Stomach (tissue), 9 donors: ENCODE results near the gene OSM. TPM values are rescaled to one million over a fixed set of nuclear protein-coding genes. Genes with fewer than 3 reads are reported as not detected.

Experiments
- DNase-seq, 2 donors: peaks; one replicate each; pipeline versions ENCODE4 v3.0.0 to v3.0.0-alpha.2; 2013 to 2019
- H3K27ac ChIP-seq, 5 donors: fragments of 200-600 bp in 4 of 5; sonication (generic) in 4 of 5; one replicate each; pipeline ENCODE4 v1.5.1; 2013 to 2019; ENCODE audit warnings: mild to moderate bottlenecking in 1 of 5, moderate library complexity in 1 of 5
- H3K27me3 ChIP-seq, 3 donors: fragments of 200-600 bp; sonication (generic); one replicate each; pipeline ENCODE4 v1.5.1; 2017 to 2019; ENCODE audit warnings: mixed run types in 1 of 3
- H3K36me3 ChIP-seq, 4 donors: fragments of 200-600 bp; sonication (generic); 1 replicate in 3 of 4; 2 replicates in 1 of 4; pipeline ENCODE4 v1.5.1; 2016 to 2019
- H3K4me1 ChIP-seq, 4 donors: fragments of 200-600 bp; sonication (generic); one replicate each; pipeline ENCODE4 v1.5.1; 2016 to 2019
- H3K4me3 ChIP-seq, 4 donors: fragments of 200-600 bp; sonication (generic) in 3 of 4; one replicate each; pipeline ENCODE4 v1.5.1; 2016 to 2019; ENCODE audit warnings: mild to moderate bottlenecking in 1 of 4
- H3K9me3 ChIP-seq, 4 donors: fragments of 200-600 bp; sonication (generic); one replicate each; pipeline ENCODE4 v1.5.1; 2016 to 2019
- CTCF ChIP-seq, 7 experiments: fragments of 450-650 bp in 4 of 7; fragments of 200-600 bp in 3 of 7; sonication (generic) in 3 of 7; IDR thresholded peaks; one replicate each; pipeline ENCODE4 v1.5.1; 2016 to 2019; ENCODE audit warnings: antibody characterized with exemption in 7 of 7, control low read depth in 2 of 7, mild to moderate bottlenecking in 1 of 7
- EP300 ChIP-seq: sonication (generic); formaldehyde crosslinking; IDR thresholded peaks from one replicate; pipeline ENCODE4 v1.6.1; 2017; ENCODE audit warnings: antibody characterized with exemption
- POLR2A ChIP-seq, 4 donors: fragments of 450-650 bp; IDR thresholded peaks; one replicate each; pipeline ENCODE4 v1.6.1; 2016; ENCODE audit warnings: antibody characterized with exemption in 4 of 4, control low read depth in 2 of 4, mild to moderate bottlenecking in 1 of 4, moderate library complexity in 1 of 4
- POLR2AphosphoS5 ChIP-seq, 3 donors: sonication (generic); formaldehyde crosslinking; IDR thresholded peaks; one replicate each; pipeline ENCODE4 v1.6.1; 2016; ENCODE audit warnings: antibody characterized with exemption in 3 of 3
- WGBS, 5 donors: extraction: QIAGEN DNeasy Blood & Tissue Kit in 3 of 5; methylation state at CpG; one replicate each; pipeline versions ENCODE4 v1.1.5 to v1.1.7; 2013 to 2018; 5-methylcytosine and 5-hydroxymethylcytosine counted together
- intact Hi-C: fragments of 100-400 bp; cut with DNase I; formaldehyde crosslinking; loops from one replicate; pipeline ENCODE4 v1.15.1; 2023; ENCODE audit warnings: low total_unique reads
- polyA plus RNA-seq, 3 donors: library from polyadenylated mRNA; stranded (reverse); fragments of 200-250 nt; gene quantifications; one replicate each; pipeline ENCODE4 v1.2.3, GENCODE V29; 2013
- total RNA-seq, 5 donors: library from RNA; depleted of rRNA; stranded (reverse); fragments of >200 nt; gene quantifications; one replicate each; pipeline versions ENCODE4 v1.1.0 to v1.2.3, GENCODE V29; 2014 to 2016
- donor health status: healthy with polysubstance abuse.
- donor health status: Bipolar disorder and iron deficiency.
- donor health status: healthy.

Gene OSM
- total and polyA plus RNA-seq, 8 donors: 0.33 to 22.7 (median 1.2) TPM; not detected in 4

- H3K27ac ChIP-seq: no peak overlapping the region
- H3K27me3 ChIP-seq: peaks cover 0 to 51% (median 15%) of the 10 kb centered on the region in 3 donors
- H3K9me3 ChIP-seq: no peaks in the 10 kb centered on the region
- no peak for TF ChIP-seq POLR2A (IDR thresholded peaks at IDR 0.05)
- TF ChIP-seq EP300: no peak
- TF ChIP-seq CTCF (IDR thresholded peaks at IDR 0.05): no peak
- no peak for TF ChIP-seq POLR2AphosphoS5 (IDR thresholded peaks at IDR 0.05)
- intact Hi-C loops: no loop called here
- H3K36me3 ChIP-seq: no peaks in the 10 kb centered on the region
- H3K4me1 ChIP-seq: peaks cover 3 to 39% (median 29%) of the 10 kb centered on the region in 4 donors
- WGBS, 5 donors: 89 to 93% (median 93%) methylated on average over 10 of the region's 10 CpGs
- no peak overlapping the region for H3K4me3 ChIP-seq
- no peak for DNase-seq
Observed at GRCh38 chr22:30244066-30244465, 22.6 kb downstream of the OSM start.

GRCh38 chr22:30243661-30244060 is 23.0 kb downstream of the OSM start:
- 89 to 96% (median 92%) methylated on average over 6 to 22 of the region's 22 CpGs for WGBS, 5 donors
- no peaks in the 10 kb centered on the region for H3K9me3 ChIP-seq
- TF ChIP-seq CTCF (IDR thresholded peaks at IDR 0.05): no peak
- no peak for TF ChIP-seq POLR2AphosphoS5 (IDR thresholded peaks at IDR 0.05)
- no peak for TF ChIP-seq EP300
- TF ChIP-seq POLR2A (IDR thresholded peaks at IDR 0.05): no peak
- H3K36me3 ChIP-seq: no peaks in the 10 kb centered on the region
- intact Hi-C loops: no loop called here
- H3K4me1 ChIP-seq: peaks cover 0 to 35% (median 25%) of the 10 kb centered on the region in 4 donors
- H3K4me3 ChIP-seq: no peak overlapping the region
- no peak for DNase-seq
- H3K27me3 ChIP-seq: peaks cover 0 to 47% (median 15%) of the 10 kb centered on the region in 3 donors
- H3K27ac ChIP-seq: no peak overlapping the region

- TF ChIP-seq POLR2AphosphoS5 (IDR thresholded peaks at IDR 0.05): no peak
- no peak for TF ChIP-seq EP300
- TF ChIP-seq POLR2A (IDR thresholded peaks at IDR 0.05): no peak
- TF ChIP-seq CTCF (IDR thresholded peaks at IDR 0.05): no peak
- no peaks in the 10 kb centered on the region for H3K36me3 ChIP-seq
- intact Hi-C loops: no loop called here
- H3K27ac ChIP-seq: peak overlapping the region in 3 of 5 donors; percentile 8 to 38 (median 8)
- DNase-seq: peak in 1 of 2 donors; percentile 81
- WGBS, 5 donors: 73 to 80% (median 76%) methylated on average over 10 to 15 of the region's 15 CpGs
- peaks cover 0 to 28% (median 9%) of the 10 kb centered on the region in 3 donors for H3K27me3 ChIP-seq
- H3K4me3 ChIP-seq: no peak overlapping the region
- H3K9me3 ChIP-seq: no peaks in the 10 kb centered on the region
- H3K4me1 ChIP-seq: peaks cover 0 to 19% (median 17%) of the 10 kb centered on the region in 4 donors
Observed at GRCh38 chr22:30241576-30242371, 24.9 kb downstream of the OSM start.

- DNase-seq: no peak
- Histone ChIP-seq H3K9me3 (no peaks in the 10 kb centered on the region), H3K27me3 (peaks cover 0 to 18% (median under 1%) of the 10 kb centered on the region in 3 donors), H3K4me3 (no peak overlapping the region), H3K4me1 (peaks cover 0 to 13% (median 10%) of the 10 kb centered on the region in 4 donors), H3K36me3 (no peaks in the 10 kb centered on the region), H3K27ac (peak overlapping the region in 1 of 5 donors; percentile 3)
- 81 to 86% (median 84%) methylated on average over 23 to 24 of the region's 24 CpGs for WGBS, 5 donors
- intact Hi-C loops: no loop called here
- TF ChIP-seq CTCF (IDR thresholded peaks at IDR 0.05) (no peak), POLR2A (IDR thresholded peaks at IDR 0.05) (no peak), EP300 (no peak)
Observed at GRCh38 chr22:30240541-30241417, 25.9 kb downstream of the OSM start.
